Measurements from ENCODE around the gene POC1A. TPM values are rescaled to one million over a fixed set of nuclear protein-coding genes. Genes with fewer than 3 reads are reported as not detected.

Gene POC1A
- total RNA-seq, 1 donor from 2014 or later: 3.7 TPM

DNA sequence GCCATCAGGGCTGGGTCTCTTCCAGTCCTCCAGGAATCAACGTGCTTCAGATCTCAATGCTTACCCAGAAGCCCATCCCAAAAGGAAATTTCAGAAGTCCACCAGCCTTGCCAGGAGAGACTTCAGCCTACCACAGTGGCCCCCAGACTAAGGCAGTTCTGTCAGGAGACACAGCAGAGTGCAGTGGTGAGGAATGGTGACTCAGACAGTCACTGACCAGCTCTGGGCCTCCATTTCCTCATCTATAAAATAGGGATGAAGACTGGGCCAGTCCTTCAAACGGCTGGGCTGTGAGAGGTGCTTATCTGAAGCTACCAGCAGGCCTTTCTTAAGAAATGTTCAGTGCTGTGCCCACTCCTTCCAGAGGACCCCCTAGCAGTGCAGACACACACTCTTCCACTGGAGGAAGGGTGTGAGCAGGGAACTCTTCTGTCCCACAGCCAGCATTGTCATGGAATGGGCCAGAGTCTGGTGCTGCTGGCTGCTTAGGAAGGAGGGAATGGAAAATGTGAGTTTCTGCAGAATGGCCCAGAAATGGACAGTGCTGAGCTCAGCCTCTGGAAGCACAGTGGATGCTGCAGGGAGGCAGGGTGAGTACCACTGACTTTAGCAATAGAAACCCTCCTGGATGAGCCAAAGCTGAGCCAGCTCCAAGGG lies 56.2 kb downstream of the POC1A start:
- Histone ChIP-seq H3K36me3 (ENCODE audit: insufficient read depth, low read length) (no peaks in the 10 kb centered on the region), H3K4me1 (ENCODE audit: insufficient read depth, low read length) (peaks cover 12% of the 10 kb centered on the region), H3K9ac (ENCODE audit: low read length) (no peak overlapping the region), H4K20me1 (ENCODE audit: insufficient read depth, low read length) (no peaks in the 10 kb centered on the region), H3K9me3 (ENCODE audit: insufficient read depth, low read depth, low read length) (no peaks in the 10 kb centered on the region), H3K4me2 (ENCODE audit: low read length) (no peak overlapping the region), H2AFZ (ENCODE audit: low read depth, low read length) (no peak overlapping the region), H3K4me3 (ENCODE audit: insufficient read depth, low read depth, low read length) (no peak overlapping the region), H3K79me2 (ENCODE audit: insufficient read depth, low read length) (no peaks in the 10 kb centered on the region), H3K27ac (ENCODE audit: low read depth, low read length) (no peak overlapping the region), H3K27me3 (ENCODE audit: insufficient read depth, low read length) (no peaks in the 10 kb centered on the region)
- Mint-ChIP-seq H3K36me3 (ENCODE audit: low read depth, unreplicated experiment) (no peaks in the 10 kb centered on the region), H3K4me3 (ENCODE audit: unreplicated experiment) (no peak overlapping the region), H3K27ac (ENCODE audit: unreplicated experiment) (no peak overlapping the region), H3K27me3 (ENCODE audit: low read depth, unreplicated experiment) (peaks cover 2% of the 10 kb centered on the region), H3K9me3 (ENCODE audit: unreplicated experiment) (peaks cover 2% of the 10 kb centered on the region), H3K4me1 (ENCODE audit: low read depth, unreplicated experiment) (peaks cover 10% of the 10 kb centered on the region)
- TF ChIP-seq EZH2 (IDR thresholded peaks at IDR 0.05; ENCODE audit: insufficient read depth, low read length): no peak
- TF ChIP-seq, protein P1, sequence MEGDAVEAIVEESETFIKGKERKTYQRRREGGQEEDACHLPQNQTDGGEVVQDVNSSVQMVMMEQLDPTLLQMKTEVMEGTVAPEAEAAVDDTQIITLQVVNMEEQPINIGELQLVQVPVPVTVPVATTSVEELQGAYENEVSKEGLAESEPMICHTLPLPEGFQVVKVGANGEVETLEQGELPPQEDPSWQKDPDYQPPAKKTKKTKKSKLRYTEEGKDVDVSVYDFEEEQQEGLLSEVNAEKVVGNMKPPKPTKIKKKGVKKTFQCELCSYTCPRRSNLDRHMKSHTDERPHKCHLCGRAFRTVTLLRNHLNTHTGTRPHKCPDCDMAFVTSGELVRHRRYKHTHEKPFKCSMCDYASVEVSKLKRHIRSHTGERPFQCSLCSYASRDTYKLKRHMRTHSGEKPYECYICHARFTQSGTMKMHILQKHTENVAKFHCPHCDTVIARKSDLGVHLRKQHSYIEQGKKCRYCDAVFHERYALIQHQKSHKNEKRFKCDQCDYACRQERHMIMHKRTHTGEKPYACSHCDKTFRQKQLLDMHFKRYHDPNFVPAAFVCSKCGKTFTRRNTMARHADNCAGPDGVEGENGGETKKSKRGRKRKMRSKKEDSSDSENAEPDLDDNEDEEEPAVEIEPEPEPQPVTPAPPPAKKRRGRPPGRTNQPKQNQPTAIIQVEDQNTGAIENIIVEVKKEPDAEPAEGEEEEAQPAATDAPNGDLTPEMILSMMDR (IDR thresholded peaks at IDR 0.05; ENCODE audit: insufficient read depth, low read depth, low read length): no peak
- FAIRE-seq (no peak), DNase-seq (ENCODE audit: low read depth) (no peak)

DNA sequence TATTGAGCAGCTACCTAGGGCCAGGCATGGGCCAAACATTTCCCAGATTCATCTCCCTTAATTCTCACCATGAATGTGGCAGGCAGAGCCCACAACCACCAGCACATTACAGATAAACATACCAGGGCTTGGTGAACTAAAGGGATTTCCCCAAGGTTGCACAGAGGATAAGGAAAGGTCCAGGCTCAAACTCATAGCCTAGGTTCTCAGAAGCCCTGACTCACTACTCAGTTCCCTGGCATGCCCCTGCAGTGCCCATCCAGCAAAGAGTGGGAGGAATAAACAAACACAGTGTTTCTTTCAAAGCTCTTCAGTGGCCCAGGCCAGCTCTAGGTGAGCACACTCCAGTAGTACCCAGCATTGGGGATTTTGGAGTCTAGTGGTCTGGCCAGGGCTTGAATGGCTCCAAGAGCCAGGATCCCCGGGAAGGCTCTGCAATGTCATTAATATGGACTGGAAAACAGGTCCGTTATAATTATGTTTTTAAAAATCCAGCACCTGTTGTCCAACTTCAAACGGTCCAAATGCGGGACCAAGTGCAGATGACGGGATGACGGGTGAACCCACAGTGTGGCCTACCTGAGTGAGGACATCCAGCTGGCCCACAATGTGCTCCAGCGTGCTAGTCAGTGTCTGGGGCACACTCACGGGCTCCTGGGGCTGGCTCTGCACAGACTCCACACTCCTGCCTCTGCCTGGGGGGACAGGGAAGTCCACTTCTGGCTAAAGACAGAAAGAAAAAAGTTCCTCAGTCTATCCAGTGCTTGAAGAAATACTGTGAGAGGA lies 58.0 kb downstream of the POC1A start:
- no peaks in the 10 kb centered on the region for H3K9me3 Mint-ChIP-seq (ENCODE audit: unreplicated experiment)
- DNase-seq (ENCODE audit: low read depth): no peak
- no peaks in the 10 kb centered on the region for H3K9me3 ChIP-seq (ENCODE audit: insufficient read depth, low read depth, low read length)
- H3K4me1 Mint-ChIP-seq (ENCODE audit: low read depth, unreplicated experiment): peaks cover 18% of the 10 kb centered on the region
- no peak overlapping the region for H3K27ac ChIP-seq (ENCODE audit: low read depth, low read length)
- no peaks in the 10 kb centered on the region for H3K36me3 Mint-ChIP-seq (ENCODE audit: low read depth, unreplicated experiment)
- H3K4me1 ChIP-seq (ENCODE audit: insufficient read depth, low read length): peaks cover 23% of the 10 kb centered on the region
- H3K4me3 Mint-ChIP-seq (ENCODE audit: unreplicated experiment): no peak overlapping the region
- FAIRE-seq: no peak
- TF ChIP-seq, protein P1 (IDR thresholded peaks at IDR 0.05; ENCODE audit: insufficient read depth, low read depth, low read length): no peak
- no peak for TF ChIP-seq EZH2 (IDR thresholded peaks at IDR 0.05; ENCODE audit: insufficient read depth, low read length)
- H4K20me1 ChIP-seq (ENCODE audit: insufficient read depth, low read length): no peaks in the 10 kb centered on the region
- H3K27me3 ChIP-seq (ENCODE audit: insufficient read depth, low read length): no peaks in the 10 kb centered on the region
- no peaks in the 10 kb centered on the region for H3K79me2 ChIP-seq (ENCODE audit: insufficient read depth, low read length)
- no peak overlapping the region for H3K4me2 ChIP-seq (ENCODE audit: low read length)
- no peak overlapping the region for H2AFZ ChIP-seq (ENCODE audit: low read depth, low read length)
- H3K27ac Mint-ChIP-seq (ENCODE audit: unreplicated experiment): no peak overlapping the region
- H3K4me3 ChIP-seq (ENCODE audit: insufficient read depth, low read depth, low read length): no peak overlapping the region
- peaks cover 2% of the 10 kb centered on the region for H3K27me3 Mint-ChIP-seq (ENCODE audit: low read depth, unreplicated experiment)
- no peaks in the 10 kb centered on the region for H3K36me3 ChIP-seq (ENCODE audit: insufficient read depth, low read length)
- H3K9ac ChIP-seq (ENCODE audit: low read length): no peak overlapping the region
